K562 (cell line): ENCODE measurements around the gene STOX2. TPM values are rescaled to one million over a fixed set of nuclear protein-coding genes. Genes with fewer than 3 reads are reported as not detected.

Experiments
- ATAC-seq: fragments of 200-7000 bp; cut with Tn5 transposase; 3 replicates; pipeline ENCODE4 v1.9.1; 2020; ENCODE audit warnings: moderate library complexity
- BruUV-seq: library from RNA; stranded (reverse); fragments of 400-500 nt; replicated peaks from 2 replicates; lab custom pipeline; 2021; lab: Mats Ljungman, UMichigan
- CTCF ChIA-PET: fragments of 300-600 bp; formaldehyde crosslinking; extraction: SDS; loops from one replicate; lab custom pipeline; 2021; ENCODE audit warnings: low intra/inter-chr PET ratio; lab: Yijun Ruan, JAX
- POLR2A ChIA-PET: fragments of 300-600, 350-650 bp; sonication (Branson Sonifier 250); formaldehyde crosslinking; extraction: SDS; loops from one replicate; lab custom pipeline; 2021; ENCODE audit warnings: antibody characterized with exemption, inconsistent platforms; lab: Yijun Ruan, JAX
- DNase-seq, 4 experiments: peaks; one replicate each; pipeline versions ENCODE4 v3.0.0 to v3.0.0-alpha.2; 2011 to 2018; ENCODE audit warnings: low spot score in 3 of 4, mixed read lengths in 3 of 4; ENCODE audit errors: extremely low read depth in 1 of 4
- FAIRE-seq: peaks from 2 replicates; lab custom pipeline; 2011; peaks lifted over from hg19 to GRCh38; lab: Jason Lieb, UNC
- H2AFZ ChIP-seq: 2 replicates; pipeline ENCODE4 v1.6.0; 2011; ENCODE audit warnings: low read depth, low read length, control low read depth, inconsistent platforms
- H3K27ac ChIP-seq: fragments of 200-600 bp; 3 replicates; pipeline ENCODE4 v1.8.0; 2011; ENCODE audit warnings: low read depth, mild to moderate bottlenecking, control low read depth, inconsistent platforms, low read length, moderate library complexity, mixed read lengths; ENCODE audit errors: extremely low read depth
- H3K27me3 ChIP-seq, 2 experiments: fragments of 300-600 bp in 1 of 2; 2 replicates in 1 of 2; 3 replicates in 1 of 2; pipeline versions ENCODE4 v1.6.0 to v1.8.0; 2011; ENCODE audit warnings: inconsistent platforms in 2 of 2, low read length in 2 of 2, mild to moderate bottlenecking in 1 of 2, mixed read lengths in 1 of 2, moderate library complexity in 1 of 2; ENCODE audit not compliant: control insufficient read depth in 2 of 2, insufficient read depth in 2 of 2
- H3K36me3 ChIP-seq: fragments of 300-600 bp; 3 replicates; pipeline ENCODE4 v1.8.0; 2011; ENCODE audit warnings: mild to moderate bottlenecking, low read length, inconsistent platforms; ENCODE audit not compliant: control insufficient read depth, insufficient read depth
- H3K4me1 ChIP-seq, 2 experiments: fragments of 200-600 bp in 1 of 2; replicated peaks in 1 of 2; 2 replicates in 1 of 2; 3 replicates in 1 of 2; pipeline versions ENCODE4 v1.5.1 to v1.8.0; 2011; ENCODE audit warnings: inconsistent platforms in 2 of 2, low read length in 2 of 2, mild to moderate bottlenecking in 1 of 2, mixed read lengths in 1 of 2, moderate library complexity in 1 of 2; ENCODE audit not compliant: control insufficient read depth in 2 of 2, insufficient read depth in 2 of 2
- H3K4me2 ChIP-seq: 2 replicates; pipeline ENCODE4 v1.6.1; 2011; ENCODE audit warnings: low read length, control low read depth, inconsistent platforms, mixed read lengths; ENCODE audit not compliant: insufficient read depth
- H3K4me3 ChIP-seq: fragments of 200-600 bp; sonication (generic), shearing (Covaris generic); 2 replicates; pipeline ENCODE4 v1.5.1; 2016; ENCODE audit warnings: control low read depth, inconsistent platforms
- H3K79me2 ChIP-seq: fragments of 200-600 bp; 3 replicates; pipeline ENCODE4 v1.8.0; 2011; ENCODE audit warnings: low read length, inconsistent platforms; ENCODE audit not compliant: control insufficient read depth, insufficient read depth
- H3K9ac ChIP-seq, 2 experiments: 2 replicates each; pipeline versions ENCODE4 v1.6.0 to v1.6.1; 2011; ENCODE audit warnings: low read depth in 2 of 2, low read length in 2 of 2, control low read depth in 1 of 2, inconsistent platforms in 1 of 2, mild to moderate bottlenecking in 1 of 2, mixed read lengths in 1 of 2; ENCODE audit not compliant: insufficient read depth in 1 of 2
- H3K9me1 ChIP-seq: one replicate; pipeline ENCODE4 v1.6.0; 2011; ENCODE audit warnings: inconsistent platforms, mild to moderate bottlenecking, low read length, moderate library complexity; ENCODE audit not compliant: control insufficient read depth, insufficient read depth
- H3K9me3 ChIP-seq: replicated peaks from 2 replicates; pipeline ENCODE4 v1.5.1; 2011; ENCODE audit warnings: low read depth, low read length, inconsistent platforms; ENCODE audit not compliant: control insufficient read depth, insufficient read depth
- H4K20me1 ChIP-seq: replicated peaks from 2 replicates; pipeline ENCODE4 v1.6.1; 2011; ENCODE audit warnings: low read length, inconsistent platforms, mixed read lengths; ENCODE audit not compliant: control insufficient read depth, insufficient read depth
- CREB3L1 ChIP-seq: fragments of 450-650 bp; IDR thresholded peaks from 2 replicates; pipeline ENCODE4 v1.6.1; 2014; ENCODE audit warnings: low read depth, mild to moderate bottlenecking, moderate library complexity, borderline replicate concordance
- HMG20A ChIP-seq: fragments of 450-650 bp; formaldehyde crosslinking; conservative IDR thresholded peaks from 2 replicates; pipeline ENCODE4 v1.4.0; 2020; ENCODE audit warnings: mild to moderate bottlenecking, mixed read lengths
- KDM2B ChIP-seq: fragments of 250-450 bp; sonication (Bioruptor Pico); IDR thresholded peaks from 2 replicates; pipeline ENCODE4 v1.8.0; 2021; ENCODE audit warnings: mild to moderate bottlenecking, moderate library complexity
- MCM5 ChIP-seq: fragments of 450-650 bp; IDR thresholded peaks from 2 replicates; pipeline ENCODE4 v1.6.1; 2016; ENCODE audit warnings: low read depth
- MITF ChIP-seq: IDR thresholded peaks from 2 replicates; pipeline ENCODE4 v1.6.1; 2014; ENCODE audit warnings: antibody characterized with exemption
- MXD1 ChIP-seq: fragments of 250-450 bp; sonication (Bioruptor Pico); IDR thresholded peaks from 2 replicates; pipeline ENCODE4 v1.8.0; 2021; ENCODE audit warnings: borderline replicate concordance, mild to moderate bottlenecking, moderate library complexity; ENCODE audit not compliant: poor library complexity, severe bottlenecking
- SMARCA5 ChIP-seq: fragments of 450-650 bp; IDR thresholded peaks from 2 replicates; pipeline ENCODE4 v1.6.1; 2016
- SNAPC5 ChIP-seq: fragments of 250-450 bp; sonication (Bioruptor Pico); IDR thresholded peaks from 2 replicates; pipeline ENCODE4 v1.8.0; 2021; ENCODE audit warnings: moderate library complexity, mild to moderate bottlenecking, inconsistent platforms
- TBP ChIP-seq: optimal IDR thresholded peaks from 2 replicates; pipeline ENCODE3; 2011; ENCODE audit warnings: low read depth, low read length, improper control_type of control experiment
- ZBTB33 ChIP-seq: sonication (generic); formaldehyde crosslinking; IDR thresholded peaks from 2 replicates; pipeline ENCODE4 v1.8.1; 2023; ENCODE audit warnings: mild to moderate bottlenecking, missing genetic modification reagents
- ZNF253 ChIP-seq: fragments of 250-450 bp; sonication (Bioruptor Pico); conservative IDR thresholded peaks from 2 replicates; pipeline ENCODE4 v1.6.1; 2021; ENCODE audit warnings: mild to moderate bottlenecking
- ZNF717 ChIP-seq: fragments of 250-450 bp; sonication (Bioruptor Pico); IDR thresholded peaks from 2 replicates; pipeline ENCODE4 v1.5.0; 2021
- ZNF830 ChIP-seq: fragments of 250-450 bp; sonication (Bioruptor Pico); IDR thresholded peaks from 2 replicates; pipeline ENCODE4 v1.5.0; 2021; ENCODE audit warnings: mild to moderate bottlenecking
- WGBS: fragments of 100-300 bp; shearing (Covaris generic); methylation state at CpG from one replicate; pipeline ENCODE4 v1.1.6; 2016; ENCODE audit warnings: low coverage, mixed read lengths; ENCODE audit not compliant: insufficient coverage; ENCODE audit errors: missing lambda C conversion rate; 5-methylcytosine and 5-hydroxymethylcytosine counted together
- in situ Hi-C: fragments of 300-500 bp; cut with MboI; formaldehyde crosslinking; loops from 4 replicates; pipeline ENCODE4 v1.15.0; 2018; ENCODE audit warnings: inconsistent platforms, mixed read lengths
- intact Hi-C: fragments of 100-400 bp; cut with micrococcal nuclease; formaldehyde crosslinking; loops from 2 replicates; pipeline ENCODE4 v1.14.2; 2022
- polyA plus RNA-seq, 8 experiments: library from polyadenylated mRNA; depleted of rRNA in 4 of 8; stranded (reverse) in 5 of 8; unstranded in 3 of 8; fragments of >200 nt; fragmentation: Nextera tagmentation in 2 of 8; fragmentation: Illumina TruSeq in 1 of 8; extraction: Ambion mirVana in 2 of 8; extraction: Trizol in 1 of 8; gene quantifications; 2 replicates each; pipeline versions ENCODE4 v1.2.1 to v1.2.3, GENCODE V29; 2011 to 2014; ENCODE audit warnings: inconsistent platforms in 1 of 8, missing spikeins in 1 of 8
- total RNA-seq, 7 experiments: library from RNA; depleted of rRNA in 6 of 7; stranded (reverse); fragments of >200 nt in 6 of 7; fragmentation: Illumina TruSeq in 2 of 7; extraction: Trizol in 2 of 7; gene quantifications; 2 replicates each; pipeline versions ENCODE4 v1.2.1 to v1.2.3, GENCODE V29; 2011 to 2021; ENCODE audit warnings: low replicate concordance in 1 of 7

STOX2 gene
- total and polyA plus RNA-seq, 9 of the 15 experiments (the other 6 are each of a cell fraction or from before 2014, with no cell fraction given) = not detected

GRCh38 chr4:183934761-183935160 is 29.7 kb downstream of the STOX2 start (continued):
- no peak for TF ChIP-seq MITF
- no peak for TF ChIP-seq SMARCA5
- no peak for TF ChIP-seq ZNF717
- no peak for TF ChIP-seq CREB3L1
- TF ChIP-seq SNAPC5 (CRISPR knock-in tag) = no peak

GRCh38 chr4:183935355-183936005 is 30.4 kb downstream of the STOX2 start:
- FAIRE-seq (no peak), DNase-seq (no peak), ATAC-seq (no peak)
- intact Hi-C loops (no loop called here), in situ Hi-C loops (no loop called here)
- no peak overlapping the region for H3K4me2 ChIP-seq
- no peaks in the 10 kb centered on the region for H3K36me3 ChIP-seq
- no peaks in the 10 kb centered on the region for H3K9me1 ChIP-seq
- no peak overlapping the region for H3K27ac ChIP-seq
- H3K79me2 ChIP-seq = no peaks in the 10 kb centered on the region
- no peaks in the 10 kb centered on the region; the same call in 1 of the 2 replicates for H4K20me1 ChIP-seq
- POLR2A ChIA-PET = interaction anchor here (0.5 kb wide), 1 partner anchor 23 kb away, joined by 3 read pairs; no protein-coding TSS in a partner anchor
- H3K9ac ChIP-seq = no peak overlapping the region
- H2AFZ ChIP-seq = no peak overlapping the region
- CTCF ChIA-PET = no interaction called here
- H3K4me3 ChIP-seq = no peak overlapping the region
- H3K9me3 ChIP-seq = no peaks in the 10 kb centered on the region
- WGBS = 0% methylated on average over 2 of the region's 2 CpGs
- peaks cover 5 to 36% of the 10 kb centered on the region in 2 experiments; a peak in 4 of 5 replicates for H3K27me3 ChIP-seq
- no peaks in the 10 kb centered on the region for H3K4me1 ChIP-seq
- no TSS peak for BruUV-seq
- TF ChIP-seq ZBTB33 (no peak), TBP (no peak), KDM2B (CRISPR knock-in tag) (no peak), HMG20A (no peak), MXD1 (no peak), ZNF253 (CRISPR knock-in tag) (no peak), MCM5 (no peak), ZNF830 (no peak)
